H1 (cell line): Measurements from ENCODE around the gene TOMM22. TPM values are rescaled to one million over a fixed set of nuclear protein-coding genes. Genes with fewer than 3 reads are reported as not detected.

Experiments used
- CTCF ChIA-PET: fragments of 300-600 bp; sonication (Branson Sonifier 250); formaldehyde crosslinking; loops from one replicate; lab custom pipeline; 2021; ENCODE audit not compliant: partially characterized antibody; lab: Charles Lee
- POLR2A ChIA-PET: fragments of 300-600 bp; sonication (Branson Sonifier 250); formaldehyde crosslinking; loops from one replicate; lab custom pipeline; 2021; ENCODE audit warnings: inconsistent platforms; ENCODE audit not compliant: partially characterized antibody; lab: Charles Lee
- DNase-seq, 2 experiments: peaks; one replicate each; pipeline versions ENCODE4 v3.0.0 to v3.0.0-alpha.2; 2010 to 2022; ENCODE audit warnings: low spot score in 2 of 2, low read depth in 1 of 2, mixed read lengths in 1 of 2
- FAIRE-seq: peaks from 2 replicates; lab custom pipeline; 2011; peaks lifted over from hg19 to GRCh38; lab: Jason Lieb, UNC
- H2AFZ ChIP-seq: 2 replicates; pipeline ENCODE4 v1.8.1; 2012; ENCODE audit warnings: low read length, inconsistent platforms
- H2AK5ac ChIP-seq: 2 replicates; pipeline ENCODE4 v1.6.1; 2013; ENCODE audit warnings: low read depth, low read length
- H2BK120ac ChIP-seq: replicated peaks from 2 replicates; pipeline ENCODE3; 2013; ENCODE audit warnings: low read depth, low read length, inconsistent platforms
- H2BK12ac ChIP-seq: 2 replicates; pipeline ENCODE4 v1.6.1; 2013; ENCODE audit warnings: low read depth, low read length
- H2BK15ac ChIP-seq: 2 replicates; pipeline ENCODE4 v1.6.1; 2013; ENCODE audit warnings: low read length
- H2BK20ac ChIP-seq: 2 replicates; pipeline ENCODE4 v1.6.1; 2013; ENCODE audit warnings: low read length
- H2BK5ac ChIP-seq: 2 replicates; pipeline ENCODE4 v1.6.1; 2013; ENCODE audit warnings: low read depth, low read length
- H3K14ac ChIP-seq: 2 replicates; pipeline ENCODE4 v1.6.1; 2013; ENCODE audit warnings: inconsistent platforms; ENCODE audit not compliant: insufficient read length
- H3K18ac ChIP-seq: 2 replicates; pipeline ENCODE4 v1.6.1; 2013; ENCODE audit warnings: low read length; ENCODE audit errors: extremely low read depth
- H3K23ac ChIP-seq: 2 replicates; pipeline ENCODE4 v1.6.1; 2013; ENCODE audit warnings: inconsistent platforms; ENCODE audit not compliant: insufficient read length
- H3K23me2 ChIP-seq: 2 replicates; pipeline ENCODE4 v1.6.1; 2013; ENCODE audit warnings: low read depth, low read length
- H3K27ac ChIP-seq: 2 replicates; pipeline ENCODE4 v1.6.1; 2011; ENCODE audit warnings: low read depth, low read length, inconsistent platforms
- H3K27me3 ChIP-seq, 4 experiments: replicated peaks in 1 of 4; 1 replicate in 1 of 4; 2 replicates in 3 of 4; pipeline versions ENCODE4 v1.6.1 to v1.8.1; 2011 to 2013; ENCODE audit warnings: low read length in 3 of 4, mild to moderate bottlenecking in 3 of 4, inconsistent platforms in 2 of 4, mixed read lengths in 2 of 4, moderate library complexity in 1 of 4; ENCODE audit not compliant: control insufficient read depth in 3 of 4, insufficient read depth in 3 of 4; ENCODE audit errors: extremely low read depth in 1 of 4
- H3K36me3 ChIP-seq, 4 experiments: 2 replicates each; pipeline versions ENCODE4 v1.6.1 to v1.8.1; 2011 to 2013; ENCODE audit warnings: mild to moderate bottlenecking in 4 of 4, low read length in 3 of 4, moderate library complexity in 2 of 4, control low read depth in 1 of 4, inconsistent platforms in 1 of 4; ENCODE audit not compliant: insufficient read depth in 4 of 4, control insufficient read depth in 2 of 4
- H3K4ac ChIP-seq: replicated peaks from 2 replicates; pipeline ENCODE3; 2013; ENCODE audit warnings: low read length, low read depth, mixed read lengths, inconsistent platforms; ENCODE audit not compliant: insufficient read length
- H3K4me1 ChIP-seq, 4 experiments: replicated peaks in 1 of 4; 1 replicate in 1 of 4; 2 replicates in 3 of 4; pipeline versions ENCODE4 v1.6.1 to v1.8.1; 2011 to 2013; ENCODE audit warnings: low read length in 3 of 4, inconsistent platforms in 2 of 4, mixed read lengths in 1 of 4; ENCODE audit not compliant: insufficient read depth in 4 of 4, control insufficient read depth in 3 of 4
- H3K4me2 ChIP-seq, 2 experiments: 2 replicates each; pipeline versions ENCODE4 v1.6.1 to v1.8.1; 2011 to 2013; ENCODE audit warnings: low read depth in 2 of 2, low read length in 2 of 2, control low read depth in 1 of 2, inconsistent platforms in 1 of 2, mild to moderate bottlenecking in 1 of 2; ENCODE audit not compliant: insufficient read depth in 1 of 2
- H3K4me3 ChIP-seq, 4 experiments: fragments of 200-600, 300-600 bp in 1 of 4; sonication (generic), shearing (Covaris generic), sonication (Bioruptor Twin) in 1 of 4; 2 replicates each; pipeline versions ENCODE4 v1.5.1 to v1.8.1; 2011 to 2016; ENCODE audit warnings: low read length in 4 of 4, low read depth in 3 of 4, control low read depth in 2 of 4, inconsistent platforms in 2 of 4, mild to moderate bottlenecking in 2 of 4, mixed read lengths in 1 of 4, moderate library complexity in 1 of 4; ENCODE audit not compliant: insufficient read depth in 2 of 4; ENCODE audit errors: extremely low read depth in 1 of 4
- H3K56ac ChIP-seq: replicated peaks from 2 replicates; pipeline ENCODE3; 2013; ENCODE audit warnings: low read depth, mild to moderate bottlenecking, mixed read lengths, low read length, inconsistent platforms; ENCODE audit not compliant: insufficient read length
- H3K79me1 ChIP-seq: 2 replicates; pipeline ENCODE4 v1.6.1; 2013; ENCODE audit warnings: low read depth, low read length, control low read depth
- H3K79me2 ChIP-seq, 2 experiments: 2 replicates each; pipeline versions ENCODE4 v1.6.1 to v1.8.1; 2012 to 2013; ENCODE audit warnings: low read length in 2 of 2, mild to moderate bottlenecking in 2 of 2, inconsistent platforms in 1 of 2; ENCODE audit not compliant: insufficient read depth in 2 of 2, control insufficient read depth in 1 of 2
- H3K9ac ChIP-seq, 4 experiments: replicated peaks in 1 of 4; 1 replicate in 1 of 4; 2 replicates in 3 of 4; pipeline versions ENCODE4 v1.6.1 to v1.8.1; 2011 to 2013; ENCODE audit warnings: low read depth in 3 of 4, low read length in 3 of 4, control low read depth in 2 of 4, mild to moderate bottlenecking in 2 of 4, moderate library complexity in 2 of 4, inconsistent platforms in 1 of 4; ENCODE audit errors: extremely low read depth in 1 of 4
- H3K9me3 ChIP-seq, 2 experiments: 2 replicates each; pipeline versions ENCODE4 v1.6.1 to v1.8.1; 2012 to 2013; ENCODE audit warnings: mild to moderate bottlenecking in 2 of 2, moderate library complexity in 2 of 2, control low read depth in 1 of 2, inconsistent platforms in 1 of 2, low read depth in 1 of 2, low read length in 1 of 2, mixed read lengths in 1 of 2; ENCODE audit not compliant: insufficient read depth in 2 of 2
- H4K20me1 ChIP-seq, 2 experiments: replicated peaks in 1 of 2; 2 replicates each; pipeline versions ENCODE3 to v1.8.1; 2011 to 2013; ENCODE audit warnings: inconsistent platforms in 2 of 2, low read length in 2 of 2, mild to moderate bottlenecking in 1 of 2; ENCODE audit not compliant: insufficient read depth in 2 of 2, control insufficient read depth in 1 of 2
- H4K5ac ChIP-seq: 2 replicates; pipeline ENCODE4 v1.6.1; 2013; ENCODE audit warnings: low read length, low read depth, mixed read lengths, inconsistent platforms; ENCODE audit not compliant: insufficient read length
- H4K8ac ChIP-seq: 2 replicates; pipeline ENCODE4 v1.8.0; 2013; ENCODE audit warnings: mild to moderate bottlenecking, moderate library complexity, low read length, inconsistent platforms; ENCODE audit not compliant: insufficient read depth; ENCODE audit errors: extremely low read depth
- H4K91ac ChIP-seq: replicated peaks from 2 replicates; pipeline ENCODE3; 2013; ENCODE audit warnings: low read length, mixed read lengths, inconsistent platforms; ENCODE audit not compliant: insufficient read length
- CBX8 ChIP-seq: fragments of 300-800, 300-1000 bp; sonication (generic); IDR thresholded peaks from 2 replicates; pipeline ENCODE4 v1.7.1; 2016; ENCODE audit warnings: low read depth, low read length, borderline replicate concordance
- GTF2F1 ChIP-seq: IDR thresholded peaks from 2 replicates; pipeline ENCODE4 v1.6.1; 2012; ENCODE audit warnings: low read depth, low read length, improper control_type of control experiment, borderline replicate concordance
- KDM1A ChIP-seq: fragments of 200-600, 300-600 bp; sonication (generic); IDR thresholded peaks from 2 replicates; pipeline ENCODE4 v1.7.1; 2016; ENCODE audit warnings: mild to moderate bottlenecking, low read length, borderline replicate concordance
- KDM5A ChIP-seq: fragments of 200-600 bp; IDR thresholded peaks from 2 replicates; pipeline ENCODE4 v1.7.1; 2012; ENCODE audit warnings: mild to moderate bottlenecking, low read length, inconsistent platforms, mixed read lengths
- RNF2 ChIP-seq: fragments of 200-900, 300-1000 bp; sonication (generic); IDR thresholded peaks from 2 replicates; pipeline ENCODE4 v1.7.1; 2016; ENCODE audit warnings: borderline replicate concordance, low read depth, mild to moderate bottlenecking, antibody characterized with exemption, low read length; ENCODE audit not compliant: poor library complexity, severe bottlenecking; ENCODE audit errors: missing control alignments
- SAP30 ChIP-seq: fragments of 300-600 bp; sonication (generic); IDR thresholded peaks from 2 replicates; pipeline ENCODE4 v1.7.1; 2012; ENCODE audit warnings: low read length, moderate library complexity, mild to moderate bottlenecking, inconsistent platforms; ENCODE audit not compliant: insufficient read depth, insufficient replicate concordance
- SP1 ChIP-seq: IDR thresholded peaks from 2 replicates; pipeline ENCODE4 v1.6.1; 2011; ENCODE audit warnings: low read depth, low read length
- TBP ChIP-seq: IDR thresholded peaks from 2 replicates; pipeline ENCODE4 v1.6.1; 2011; ENCODE audit warnings: low read depth, low read length, improper control_type of control experiment
- WGBS, 2 experiments: shearing (Covaris generic) in 1 of 2; methylation state at CpG; one replicate each; pipeline versions ENCODE4 v1.1.6 to v1.1.7; 2013 to 2015; ENCODE audit warnings: low lambda C conversion rate in 2 of 2, mixed read lengths in 2 of 2, inconsistent platforms in 1 of 2, low coverage in 1 of 2, missing lambda C conversion rate in 1 of 2; ENCODE audit not compliant: insufficient replicate concordance in 2 of 2, insufficient coverage in 1 of 2, insufficient read length in 1 of 2; ENCODE audit errors: extremely low coverage in 1 of 2, missing lambda C conversion rate in 1 of 2; 5-methylcytosine and 5-hydroxymethylcytosine counted together
- polyA plus RNA-seq, 7 experiments: library from polyadenylated mRNA; depleted of rRNA in 3 of 7; stranded (reverse) in 5 of 7; unstranded in 2 of 7; fragments of >200 nt in 5 of 7; fragments of 200-250 nt in 2 of 7; gene quantifications; 1 replicate in 5 of 7; 2 replicates in 1 of 7; 4 replicates in 1 of 7; pipeline versions ENCODE4 v1.2.1 to v1.2.3, GENCODE V29; 2011 to 2013; ENCODE audit warnings: missing spikeins in 2 of 7, mixed read lengths in 2 of 7
- total RNA-seq: library from RNA; stranded (reverse); fragmentation: NEBNext Ultra II Directional; extraction: Animal tissue kit (Norgen Biotek cat#: 25700); gene quantifications from 2 replicates; pipeline ENCODE4 v1.2.1, GENCODE V29; 2021
- TF ChIP-seq, protein P1 (sequence below): IDR thresholded peaks from 2 replicates; pipeline ENCODE4 v1.6.1; 2011; ENCODE audit warnings: low read length, improper control_type of control experiment

Gene TOMM22
- total and polyA plus RNA-seq, 2 of the 8 experiments (the other 6 are each of a cell fraction or from before 2014, with no cell fraction given) = 84.0 to 125 TPM

- Histone ChIP-seq H2BK15ac (no peak overlapping the region), H3K4me1 (no peaks in the 10 kb centered on the region), H4K91ac (no peak overlapping the region), H3K79me1 (no peaks in the 10 kb centered on the region), H3K23me2 (no peaks in the 10 kb centered on the region), H3K14ac (no peak overlapping the region), H3K79me2 (no peaks in the 10 kb centered on the region), H3K4me2 (no peak overlapping the region), H3K9ac (no peak overlapping the region), H3K27me3 (no peaks in the 10 kb centered on the region), H3K23ac (no peak overlapping the region), H3K9me3 (no peaks in the 10 kb centered on the region), H3K4ac (no peak overlapping the region), H2BK20ac (no peak overlapping the region), H4K5ac (no peak overlapping the region), H3K56ac (no peak overlapping the region), H4K20me1 (no peaks in the 10 kb centered on the region), H2AK5ac (no peak overlapping the region), H2BK120ac (no peak overlapping the region), H2BK5ac (no peak overlapping the region)
- FAIRE-seq (no peak), DNase-seq (no peak)
- ChIA-PET POLR2A (no interaction called here), CTCF (no interaction called here)
- 97% methylated on average over 2 of the region's 2 CpGs; no CpG with 5 or more reads in 1 of the 2 experiments for whole genome bisulfite sequencing, 2 experiments
- no peak for TF ChIP-seq GTF2F1
- no peak for TF ChIP-seq SAP30
- TF ChIP-seq, protein P1, sequence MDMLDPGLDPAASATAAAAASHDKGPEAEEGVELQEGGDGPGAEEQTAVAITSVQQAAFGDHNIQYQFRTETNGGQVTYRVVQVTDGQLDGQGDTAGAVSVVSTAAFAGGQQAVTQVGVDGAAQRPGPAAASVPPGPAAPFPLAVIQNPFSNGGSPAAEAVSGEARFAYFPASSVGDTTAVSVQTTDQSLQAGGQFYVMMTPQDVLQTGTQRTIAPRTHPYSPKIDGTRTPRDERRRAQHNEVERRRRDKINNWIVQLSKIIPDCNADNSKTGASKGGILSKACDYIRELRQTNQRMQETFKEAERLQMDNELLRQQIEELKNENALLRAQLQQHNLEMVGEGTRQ = no peak
- TF ChIP-seq TBP = no peak
- TF ChIP-seq SP1 = no peak
- no peak for TF ChIP-seq CBX8
- no peak for TF ChIP-seq RNF2
- TF ChIP-seq KDM5A = no peak
- no peak for TF ChIP-seq KDM1A
- TF ChIP-seq, all 59 proteins: peak for 0
- Histone ChIP-seq H3K18ac (no peak overlapping the region), H4K8ac (no peak overlapping the region), H2AFZ (no peak overlapping the region), H3K4me3 (no peak overlapping the region), H3K36me3 (peaks cover 0 to 10% (median 5%) of the 10 kb centered on the region in 4 experiments; a peak in 5 of 8 replicates), H3K27ac (no peak overlapping the region), H2BK12ac (no peak overlapping the region)
Observed at GRCh38 chr22:38638216-38638615, 43.5 kb upstream of the TOMM22 start.
